KOPT-K1 (cell line): ENCODE data around the gene TSG101.

ENCODE experiments used
- H3K27ac ChIP-seq: fragments of 200-600 bp; sonication (generic); 2 replicates; pipeline ENCODE4 v1.5.1; 2016; ENCODE audit warnings: antibody characterized with exemption, mild to moderate bottlenecking, low read depth, low read length; ENCODE audit not compliant: poor library complexity, severe bottlenecking
- H3K36me3 ChIP-seq: fragments of 200-600 bp; sonication (generic); 2 replicates; pipeline ENCODE4 v1.5.1; 2017; ENCODE audit warnings: antibody characterized with exemption, mild to moderate bottlenecking, low read length, moderate library complexity; ENCODE audit not compliant: insufficient read depth
- H3K9me3 ChIP-seq: fragments of 200-600 bp; sonication (generic); 2 replicates; pipeline ENCODE4 v1.5.1; 2017; ENCODE audit warnings: antibody characterized with exemption, low read length, mild to moderate bottlenecking; ENCODE audit not compliant: insufficient read depth, poor library complexity, severe bottlenecking

The TSG101 gene

DNA sequence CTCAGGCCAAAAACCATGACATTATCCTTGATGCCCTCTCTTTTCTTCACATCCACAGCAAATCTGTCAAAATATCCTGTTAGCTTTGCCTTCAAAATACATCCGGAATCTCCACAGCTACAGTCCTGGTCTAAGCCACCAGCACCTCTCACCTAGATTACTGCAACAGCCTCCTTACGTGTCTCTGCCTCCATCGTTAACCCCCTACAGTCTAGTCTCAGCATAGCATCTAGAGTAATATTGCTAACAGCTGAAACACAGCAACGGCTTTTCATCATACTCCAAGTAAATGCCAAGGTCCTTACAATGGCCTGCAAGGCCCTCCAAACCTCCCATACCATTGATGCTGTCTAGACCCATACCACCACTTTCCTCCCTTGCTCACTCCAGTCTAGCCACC, 4.4 kb downstream of the TSG101 start:
- H3K27ac ChIP-seq, result no peak overlapping the region
- H3K36me3 ChIP-seq, result peaks cover 24% of the 10 kb centered on the region
- H3K9me3 ChIP-seq, result no peaks in the 10 kb centered on the region

- H3K27ac ChIP-seq, result no peak overlapping the region
- H3K9me3 ChIP-seq, result no peaks in the 10 kb centered on the region
- peaks cover 26% of the 10 kb centered on the region for H3K36me3 ChIP-seq
These were observed 5.6 kb downstream of the TSG101 start for GRCh38 chr11:18521122-18521521.

GRCh38 chr11:18502352-18502751, 24.4 kb downstream of the TSG101 start:
- Histone ChIP-seq H3K36me3 (peaks cover 88% of the 10 kb centered on the region), H3K9me3 (no peaks in the 10 kb centered on the region), H3K27ac (no peak overlapping the region)

GRCh38 chr11:18501629-18502028, 25.1 kb downstream of the TSG101 start:
- peaks cover 88% of the 10 kb centered on the region for H3K36me3 ChIP-seq
- no peaks in the 10 kb centered on the region for H3K9me3 ChIP-seq
- H3K27ac ChIP-seq, result no peak overlapping the region

- Histone ChIP-seq H3K9me3 (no peaks in the 10 kb centered on the region), H3K27ac (no peak overlapping the region), H3K36me3 (peaks cover 88% of the 10 kb centered on the region)
These were observed 28.7 kb downstream of the TSG101 start for GRCh38 chr11:18498039-18498438.

GRCh38 chr11:18495703-18496102, 31.0 kb downstream of the TSG101 start:
- H3K27ac ChIP-seq, result no peak overlapping the region
- H3K9me3 ChIP-seq, result no peaks in the 10 kb centered on the region
- peaks cover 86% of the 10 kb centered on the region for H3K36me3 ChIP-seq

DNA sequence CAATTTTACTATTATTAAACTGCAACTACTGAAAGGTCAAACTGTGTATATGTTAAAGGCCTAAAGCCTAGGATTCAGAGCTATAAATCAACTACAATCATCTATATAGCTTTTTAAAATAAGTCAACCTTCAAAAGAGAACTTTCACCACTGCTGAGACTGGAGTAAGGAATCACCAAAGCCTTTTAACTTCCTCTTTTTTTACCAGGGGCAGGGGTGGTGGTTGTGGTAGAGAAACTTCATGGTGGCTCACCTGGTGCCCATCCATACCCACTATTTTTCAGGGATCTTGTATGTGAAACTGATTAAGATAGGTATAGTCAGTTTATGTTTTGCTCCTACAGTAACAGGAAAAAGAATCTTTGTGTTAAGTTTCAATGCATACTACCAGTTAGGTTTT, 31.5 kb downstream of the TSG101 start:
- peaks cover 86% of the 10 kb centered on the region for H3K36me3 ChIP-seq
- no peaks in the 10 kb centered on the region for H3K9me3 ChIP-seq
- no peak overlapping the region for H3K27ac ChIP-seq

DNA sequence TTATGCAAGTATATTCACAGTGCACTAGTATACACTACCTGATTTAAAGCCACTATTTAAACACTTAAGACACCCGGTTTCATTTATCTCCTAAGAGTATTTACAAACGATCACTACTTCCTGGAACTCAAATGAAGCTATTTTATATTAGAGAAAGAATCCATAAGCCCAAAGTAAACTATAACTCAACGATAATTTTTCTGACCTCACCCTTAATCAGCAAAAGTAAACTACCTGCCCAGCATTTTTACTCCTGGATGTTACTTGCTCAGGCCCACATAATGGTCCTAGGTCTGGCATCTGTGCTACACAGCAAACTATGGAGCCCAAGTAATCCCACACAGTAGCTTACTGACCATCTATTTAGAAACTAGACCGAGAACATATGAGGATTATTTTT, 33.4 kb downstream of the TSG101 start:
- no peak overlapping the region for H3K27ac ChIP-seq
- peaks cover 89% of the 10 kb centered on the region for H3K36me3 ChIP-seq
- H3K9me3 ChIP-seq, result no peaks in the 10 kb centered on the region

DNA sequence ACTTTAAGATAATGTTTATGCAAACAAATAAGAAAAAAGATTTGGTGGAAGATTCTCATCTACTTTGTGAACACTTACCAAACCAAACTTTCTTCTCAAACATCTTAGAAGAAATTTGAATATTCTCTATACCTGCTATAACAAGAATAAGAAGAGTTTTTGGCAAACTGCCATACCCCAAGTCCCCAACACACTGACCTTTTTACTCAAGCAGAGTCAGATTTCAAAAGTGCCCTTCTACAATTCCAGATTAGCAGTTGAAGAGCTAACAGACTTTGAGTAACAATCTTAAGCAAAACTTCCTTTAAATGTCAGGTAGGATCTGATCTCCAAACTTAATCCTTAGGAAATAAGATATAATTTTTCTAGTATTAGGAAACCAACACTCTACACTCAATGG, 33.9 kb downstream of the TSG101 start:
- no peaks in the 10 kb centered on the region for H3K9me3 ChIP-seq
- no peak overlapping the region for H3K27ac ChIP-seq
- H3K36me3 ChIP-seq, result peaks cover 89% of the 10 kb centered on the region

- no peaks in the 10 kb centered on the region for H3K9me3 ChIP-seq
- no peak overlapping the region for H3K27ac ChIP-seq
- peaks cover 84% of the 10 kb centered on the region for H3K36me3 ChIP-seq
These were observed 34.8 kb downstream of the TSG101 start for GRCh38 chr11:18491924-18492323.

GRCh38 chr11:18490736-18491485, 35.8 kb downstream of the TSG101 start:
- peaks cover 83% of the 10 kb centered on the region for H3K36me3 ChIP-seq
- no peak overlapping the region for H3K27ac ChIP-seq
- H3K9me3 ChIP-seq, result no peaks in the 10 kb centered on the region

- H3K27ac ChIP-seq, result no peak overlapping the region
- H3K36me3 ChIP-seq, result peaks cover 80% of the 10 kb centered on the region
- no peaks in the 10 kb centered on the region for H3K9me3 ChIP-seq
These were observed 36.4 kb downstream of the TSG101 start for GRCh38 chr11:18490319-18490718.

- Histone ChIP-seq H3K27ac (no peak overlapping the region), H3K36me3 (peaks cover 86% of the 10 kb centered on the region), H3K9me3 (no peaks in the 10 kb centered on the region)
These were observed 40.7 kb downstream of the TSG101 start for GRCh38 chr11:18485913-18486528.

GRCh38 chr11:18479063-18479462, 47.7 kb downstream of the TSG101 start:
- Histone ChIP-seq H3K27ac (no peak overlapping the region), H3K36me3 (peaks cover 89% of the 10 kb centered on the region), H3K9me3 (no peaks in the 10 kb centered on the region)

DNA sequence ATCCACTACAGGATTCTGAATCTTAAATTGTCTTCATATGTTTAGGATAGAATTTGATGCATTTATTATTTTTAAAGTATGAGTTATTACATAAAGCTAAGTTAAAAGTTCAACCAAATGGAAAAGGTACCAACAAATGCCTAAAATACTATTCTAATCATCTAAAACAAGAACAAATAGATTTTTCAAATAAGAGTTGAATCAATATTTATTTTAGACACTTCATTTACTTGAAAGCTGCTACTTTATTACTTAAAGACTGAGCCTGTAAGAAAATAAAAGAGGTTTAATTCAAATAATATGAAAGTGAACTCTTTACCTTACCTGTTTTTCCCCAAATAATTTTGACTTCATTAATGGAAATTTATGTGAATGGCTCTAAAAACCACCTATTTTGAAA, 54.2 kb downstream of the TSG101 start:
- peaks cover 28% of the 10 kb centered on the region for H3K36me3 ChIP-seq
- no peak overlapping the region for H3K27ac ChIP-seq
- no peaks in the 10 kb centered on the region for H3K9me3 ChIP-seq

DNA sequence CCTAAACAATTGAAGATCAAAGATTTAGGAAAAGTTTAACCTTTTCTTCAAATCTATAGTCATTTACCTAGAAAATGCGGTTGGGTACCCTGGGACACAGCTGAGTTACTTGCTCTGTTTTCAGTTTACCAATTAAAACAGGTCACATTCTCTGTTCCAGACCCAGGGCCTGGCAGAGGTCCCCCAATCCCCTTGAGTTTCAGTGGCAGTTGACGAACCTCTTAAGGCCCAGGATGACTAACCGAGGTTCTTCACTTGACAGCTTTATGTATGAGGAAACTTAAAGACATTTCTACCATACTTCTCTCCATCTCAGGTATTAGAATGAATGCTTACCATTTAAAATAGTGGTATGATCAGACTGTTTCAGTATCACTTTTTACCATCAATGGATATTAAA, 54.7 kb downstream of the TSG101 start:
- H3K9me3 ChIP-seq, result no peaks in the 10 kb centered on the region
- peaks cover 22% of the 10 kb centered on the region for H3K36me3 ChIP-seq
- H3K27ac ChIP-seq, result no peak overlapping the region
